ENCODE results near the gene MYH3.

GRCh38 chr17:10583834-10584233 is 73.3 kb downstream of the MYH3 start:
- TF ChIP-seq POLR2A (IDR thresholded peaks at IDR 0.05) = no peak
- TF ChIP-seq, protein P1, sequence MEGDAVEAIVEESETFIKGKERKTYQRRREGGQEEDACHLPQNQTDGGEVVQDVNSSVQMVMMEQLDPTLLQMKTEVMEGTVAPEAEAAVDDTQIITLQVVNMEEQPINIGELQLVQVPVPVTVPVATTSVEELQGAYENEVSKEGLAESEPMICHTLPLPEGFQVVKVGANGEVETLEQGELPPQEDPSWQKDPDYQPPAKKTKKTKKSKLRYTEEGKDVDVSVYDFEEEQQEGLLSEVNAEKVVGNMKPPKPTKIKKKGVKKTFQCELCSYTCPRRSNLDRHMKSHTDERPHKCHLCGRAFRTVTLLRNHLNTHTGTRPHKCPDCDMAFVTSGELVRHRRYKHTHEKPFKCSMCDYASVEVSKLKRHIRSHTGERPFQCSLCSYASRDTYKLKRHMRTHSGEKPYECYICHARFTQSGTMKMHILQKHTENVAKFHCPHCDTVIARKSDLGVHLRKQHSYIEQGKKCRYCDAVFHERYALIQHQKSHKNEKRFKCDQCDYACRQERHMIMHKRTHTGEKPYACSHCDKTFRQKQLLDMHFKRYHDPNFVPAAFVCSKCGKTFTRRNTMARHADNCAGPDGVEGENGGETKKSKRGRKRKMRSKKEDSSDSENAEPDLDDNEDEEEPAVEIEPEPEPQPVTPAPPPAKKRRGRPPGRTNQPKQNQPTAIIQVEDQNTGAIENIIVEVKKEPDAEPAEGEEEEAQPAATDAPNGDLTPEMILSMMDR (IDR thresholded peaks at IDR 0.05) = no peak

Measured in body of pancreas (tissue), 4 donors.